Esophagus muscularis mucosa (tissue), 3 donors: ENCODE results near the gene ELFN2.

ENCODE experiments used
- POLR2A ChIP-seq: fragments of 450-650 bp; IDR thresholded peaks from one replicate; pipeline ENCODE4 v1.6.1; 2017; ENCODE audit warnings: antibody characterized with exemption, moderate library complexity, mild to moderate bottlenecking, low read depth
- TF ChIP-seq, protein P1 (sequence below), 3 experiments: fragments of 200-600 bp in 2 of 3; fragments of 450-650 bp in 1 of 3; sonication (generic) in 2 of 3; IDR thresholded peaks; one replicate each; pipeline ENCODE4 v1.5.1; 2017 to 2019; ENCODE audit warnings: antibody characterized with exemption in 3 of 3, mild to moderate bottlenecking in 2 of 3, moderate library complexity in 1 of 3

DNA sequence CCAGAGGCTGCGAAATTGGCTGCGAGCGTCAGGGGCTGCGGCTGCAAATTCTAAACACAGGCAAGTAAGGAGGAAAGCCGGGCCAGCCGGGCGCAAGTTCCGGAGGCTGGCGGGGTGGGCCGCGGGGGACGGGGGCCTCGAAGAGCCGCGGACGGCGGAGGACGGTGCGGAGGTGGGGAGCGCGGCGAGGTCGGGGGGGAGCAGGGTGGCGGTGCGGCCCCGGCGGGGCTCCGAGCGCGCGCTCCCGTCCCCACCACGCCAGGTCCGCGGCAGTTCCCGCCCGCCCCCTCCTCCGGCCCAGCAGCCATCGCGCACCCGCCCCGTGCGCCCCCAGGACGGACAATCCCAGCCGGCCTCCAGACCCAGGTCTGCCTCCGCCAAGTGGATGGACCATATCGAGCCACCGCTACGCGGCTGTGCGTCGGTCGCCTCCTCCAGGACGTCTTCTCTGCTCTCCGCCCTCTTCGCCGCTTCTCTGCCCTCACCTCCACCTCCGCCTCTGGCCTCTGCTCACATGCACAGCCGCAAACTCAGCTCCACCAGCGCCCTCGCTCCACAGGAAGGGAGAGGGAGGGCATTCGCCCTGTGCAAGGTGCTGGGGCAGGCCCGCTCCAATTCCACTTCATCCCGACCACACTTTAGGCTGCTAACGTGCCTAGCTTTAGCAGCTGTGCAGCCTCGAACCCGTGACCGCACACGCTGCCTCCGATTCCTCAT is 7.2 kb downstream of the ELFN2 start:
- TF ChIP-seq, protein P1, sequence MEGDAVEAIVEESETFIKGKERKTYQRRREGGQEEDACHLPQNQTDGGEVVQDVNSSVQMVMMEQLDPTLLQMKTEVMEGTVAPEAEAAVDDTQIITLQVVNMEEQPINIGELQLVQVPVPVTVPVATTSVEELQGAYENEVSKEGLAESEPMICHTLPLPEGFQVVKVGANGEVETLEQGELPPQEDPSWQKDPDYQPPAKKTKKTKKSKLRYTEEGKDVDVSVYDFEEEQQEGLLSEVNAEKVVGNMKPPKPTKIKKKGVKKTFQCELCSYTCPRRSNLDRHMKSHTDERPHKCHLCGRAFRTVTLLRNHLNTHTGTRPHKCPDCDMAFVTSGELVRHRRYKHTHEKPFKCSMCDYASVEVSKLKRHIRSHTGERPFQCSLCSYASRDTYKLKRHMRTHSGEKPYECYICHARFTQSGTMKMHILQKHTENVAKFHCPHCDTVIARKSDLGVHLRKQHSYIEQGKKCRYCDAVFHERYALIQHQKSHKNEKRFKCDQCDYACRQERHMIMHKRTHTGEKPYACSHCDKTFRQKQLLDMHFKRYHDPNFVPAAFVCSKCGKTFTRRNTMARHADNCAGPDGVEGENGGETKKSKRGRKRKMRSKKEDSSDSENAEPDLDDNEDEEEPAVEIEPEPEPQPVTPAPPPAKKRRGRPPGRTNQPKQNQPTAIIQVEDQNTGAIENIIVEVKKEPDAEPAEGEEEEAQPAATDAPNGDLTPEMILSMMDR (IDR thresholded peaks at IDR 0.05) = no peak
- TF ChIP-seq POLR2A = no peak
